ENCODE results near the gene TDRD12.

DNA sequence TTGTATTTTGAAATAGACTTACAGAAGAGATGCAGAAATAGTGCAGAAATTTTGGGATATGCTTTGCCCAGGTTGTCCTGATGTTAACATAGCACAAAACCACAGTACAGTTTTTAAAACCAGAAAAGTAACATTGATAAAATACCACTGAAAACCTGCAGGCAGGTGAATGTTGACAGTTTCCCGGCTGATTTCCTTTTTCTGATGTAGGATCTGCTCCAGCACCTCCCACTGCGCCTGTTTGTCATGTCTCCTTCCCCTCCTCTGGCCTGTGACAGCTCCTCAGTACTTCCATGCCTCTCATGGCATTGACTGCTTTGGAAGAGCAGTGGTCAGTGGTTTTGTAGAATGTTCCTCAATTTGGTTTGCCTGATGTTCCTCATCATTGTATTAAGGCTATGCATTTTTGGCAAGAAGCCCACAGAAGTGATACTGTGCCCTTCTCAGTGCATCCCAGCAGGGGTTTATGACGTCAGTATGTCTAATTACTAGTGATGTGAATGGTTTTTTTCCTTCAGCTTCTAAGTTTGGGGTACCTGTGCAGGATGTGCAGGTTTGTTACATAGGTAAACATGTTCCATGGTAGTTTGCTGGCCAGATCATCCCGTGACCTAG is 31.0 kb downstream of the TDRD12 start:
- TF ChIP-seq, protein P1, sequence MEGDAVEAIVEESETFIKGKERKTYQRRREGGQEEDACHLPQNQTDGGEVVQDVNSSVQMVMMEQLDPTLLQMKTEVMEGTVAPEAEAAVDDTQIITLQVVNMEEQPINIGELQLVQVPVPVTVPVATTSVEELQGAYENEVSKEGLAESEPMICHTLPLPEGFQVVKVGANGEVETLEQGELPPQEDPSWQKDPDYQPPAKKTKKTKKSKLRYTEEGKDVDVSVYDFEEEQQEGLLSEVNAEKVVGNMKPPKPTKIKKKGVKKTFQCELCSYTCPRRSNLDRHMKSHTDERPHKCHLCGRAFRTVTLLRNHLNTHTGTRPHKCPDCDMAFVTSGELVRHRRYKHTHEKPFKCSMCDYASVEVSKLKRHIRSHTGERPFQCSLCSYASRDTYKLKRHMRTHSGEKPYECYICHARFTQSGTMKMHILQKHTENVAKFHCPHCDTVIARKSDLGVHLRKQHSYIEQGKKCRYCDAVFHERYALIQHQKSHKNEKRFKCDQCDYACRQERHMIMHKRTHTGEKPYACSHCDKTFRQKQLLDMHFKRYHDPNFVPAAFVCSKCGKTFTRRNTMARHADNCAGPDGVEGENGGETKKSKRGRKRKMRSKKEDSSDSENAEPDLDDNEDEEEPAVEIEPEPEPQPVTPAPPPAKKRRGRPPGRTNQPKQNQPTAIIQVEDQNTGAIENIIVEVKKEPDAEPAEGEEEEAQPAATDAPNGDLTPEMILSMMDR (IDR thresholded peaks at IDR 0.05), result no peak
- no peak for TF ChIP-seq ZFX (IDR thresholded peaks at IDR 0.05; ENCODE audit: borderline replicate concordance)
